H1 (cell line): ENCODE results near the gene ADAMTS6. TPM values are rescaled to one million over a fixed set of nuclear protein-coding genes. Genes with fewer than 3 reads are reported as not detected.

ENCODE experiments used
- ASH2L ChIP-seq: fragments of 200-600, 300-600 bp; sonication (generic); IDR thresholded peaks from one replicate; pipeline ENCODE4 v1.7.1; 2017; ENCODE audit warnings: low read length
- CBX8 ChIP-seq: fragments of 300-800, 300-1000 bp; sonication (generic); IDR thresholded peaks from 2 replicates; pipeline ENCODE4 v1.7.1; 2016; ENCODE audit warnings: low read depth, low read length, borderline replicate concordance
- CHD1 ChIP-seq: IDR thresholded peaks from 2 replicates; pipeline ENCODE4 v1.6.1; 2012; ENCODE audit warnings: low read depth, low read length, improper control_type of control experiment
- CTBP2 ChIP-seq: IDR thresholded peaks from 2 replicates; pipeline ENCODE4 v1.7.0; 2011; ENCODE audit warnings: borderline replicate concordance, mild to moderate bottlenecking, moderate library complexity, mixed read lengths, low read length; ENCODE audit not compliant: insufficient read depth, insufficient read length
- EGR1 ChIP-seq: IDR thresholded peaks from 2 replicates; pipeline ENCODE4 v1.6.1; 2011; ENCODE audit warnings: low read depth, low read length, borderline replicate concordance
- EP300 ChIP-seq, 2 experiments: IDR thresholded peaks; 1 replicate in 1 of 2; 2 replicates in 1 of 2; pipeline ENCODE4 v1.6.1; 2011 to 2012; ENCODE audit warnings: low read depth in 2 of 2, low read length in 2 of 2, mild to moderate bottlenecking in 2 of 2, borderline replicate concordance in 1 of 2, inconsistent platforms in 1 of 2, moderate library complexity in 1 of 2
- JUN ChIP-seq: IDR thresholded peaks from 2 replicates; pipeline ENCODE4 v1.6.1; 2011; ENCODE audit warnings: low read depth, mild to moderate bottlenecking, improper control_type of control experiment, low read length
- KDM1A ChIP-seq: fragments of 200-600, 300-600 bp; sonication (generic); IDR thresholded peaks from 2 replicates; pipeline ENCODE4 v1.7.1; 2016; ENCODE audit warnings: mild to moderate bottlenecking, low read length, borderline replicate concordance
- MAFK ChIP-seq: IDR thresholded peaks from 2 replicates; pipeline ENCODE4 v1.6.1; 2012; ENCODE audit warnings: low read depth, mild to moderate bottlenecking, improper control_type of control experiment, low read length
- PHF8 ChIP-seq: fragments of 200-600 bp; sonication (generic); conservative IDR thresholded peaks from 2 replicates; pipeline ENCODE4 v1.7.1; 2012; ENCODE audit warnings: low read depth, mild to moderate bottlenecking, inconsistent platforms, low read length, moderate library complexity
- POLR2AphosphoS5 ChIP-seq: IDR thresholded peaks from 2 replicates; pipeline ENCODE4 v1.6.1; 2011; ENCODE audit warnings: low read depth, low read length
- RAD21 ChIP-seq, 2 experiments: IDR thresholded peaks in 1 of 2; conservative IDR thresholded peaks in 1 of 2; 2 replicates each; pipeline ENCODE4 v1.6.1; 2011; ENCODE audit warnings: low read depth in 2 of 2, low read length in 2 of 2, improper control_type of control experiment in 1 of 2, inconsistent platforms in 1 of 2, mild to moderate bottlenecking in 1 of 2, moderate library complexity in 1 of 2
- RNF2 ChIP-seq: fragments of 200-900, 300-1000 bp; sonication (generic); IDR thresholded peaks from 2 replicates; pipeline ENCODE4 v1.7.1; 2016; ENCODE audit warnings: borderline replicate concordance, low read depth, mild to moderate bottlenecking, antibody characterized with exemption, low read length; ENCODE audit not compliant: poor library complexity, severe bottlenecking; ENCODE audit errors: missing control alignments
- SIN3A ChIP-seq, 2 experiments: IDR thresholded peaks in 1 of 2; conservative IDR thresholded peaks in 1 of 2; 2 replicates each; pipeline ENCODE4 v1.6.1; 2011 to 2012; ENCODE audit warnings: low read length in 2 of 2, improper control_type of control experiment in 1 of 2, low read depth in 1 of 2, mild to moderate bottlenecking in 1 of 2
- SP1 ChIP-seq: IDR thresholded peaks from 2 replicates; pipeline ENCODE4 v1.6.1; 2011; ENCODE audit warnings: low read depth, low read length
- SRF ChIP-seq: IDR thresholded peaks from 2 replicates; pipeline ENCODE4 v1.6.1; 2011; ENCODE audit warnings: mild to moderate bottlenecking, low read depth, low read length, moderate library complexity
- YY1 ChIP-seq: IDR thresholded peaks from 2 replicates; pipeline ENCODE4 v1.6.1; 2011; ENCODE audit warnings: low read depth, mild to moderate bottlenecking, low read length
- ZNF274 ChIP-seq: IDR thresholded peaks from 2 replicates; pipeline ENCODE4 v1.7.0; 2012; ENCODE audit warnings: low read length, borderline replicate concordance; ENCODE audit errors: extremely low read depth
- polyA plus RNA-seq, 7 experiments: library from polyadenylated mRNA; depleted of rRNA in 3 of 7; stranded (reverse) in 5 of 7; unstranded in 2 of 7; fragments of >200 nt in 5 of 7; fragments of 200-250 nt in 2 of 7; gene quantifications; 1 replicate in 5 of 7; 2 replicates in 1 of 7; 4 replicates in 1 of 7; pipeline versions ENCODE4 v1.2.1 to v1.2.3, GENCODE V29; 2011 to 2013; ENCODE audit warnings: missing spikeins in 2 of 7, mixed read lengths in 2 of 7
- total RNA-seq: library from RNA; stranded (reverse); fragmentation: NEBNext Ultra II Directional; extraction: Animal tissue kit (Norgen Biotek cat#: 25700); gene quantifications from 2 replicates; pipeline ENCODE4 v1.2.1, GENCODE V29; 2021
- TF ChIP-seq, protein P1 (sequence below), 3 experiments: IDR thresholded peaks; 1 replicate in 2 of 3; 2 replicates in 1 of 3; pipeline versions ENCODE4 v1.5.1 to v1.6.1; 2011; ENCODE audit warnings: low read length in 3 of 3, mild to moderate bottlenecking in 3 of 3, inconsistent platforms in 2 of 3, low read depth in 1 of 3, moderate library complexity in 1 of 3; ENCODE audit not compliant: insufficient read depth in 1 of 3; ENCODE audit errors: control extremely low read depth in 1 of 3
- TF ChIP-seq, protein P2 (sequence below): IDR thresholded peaks from 2 replicates; pipeline ENCODE4 v1.6.1; 2012; ENCODE audit warnings: inconsistent platforms

The ADAMTS6 gene
- total and polyA plus RNA-seq, 2 of the 8 experiments (the other 6 are each of a cell fraction or from before 2014, with no cell fraction given), result 0.74 to 2.4 TPM

DNA sequence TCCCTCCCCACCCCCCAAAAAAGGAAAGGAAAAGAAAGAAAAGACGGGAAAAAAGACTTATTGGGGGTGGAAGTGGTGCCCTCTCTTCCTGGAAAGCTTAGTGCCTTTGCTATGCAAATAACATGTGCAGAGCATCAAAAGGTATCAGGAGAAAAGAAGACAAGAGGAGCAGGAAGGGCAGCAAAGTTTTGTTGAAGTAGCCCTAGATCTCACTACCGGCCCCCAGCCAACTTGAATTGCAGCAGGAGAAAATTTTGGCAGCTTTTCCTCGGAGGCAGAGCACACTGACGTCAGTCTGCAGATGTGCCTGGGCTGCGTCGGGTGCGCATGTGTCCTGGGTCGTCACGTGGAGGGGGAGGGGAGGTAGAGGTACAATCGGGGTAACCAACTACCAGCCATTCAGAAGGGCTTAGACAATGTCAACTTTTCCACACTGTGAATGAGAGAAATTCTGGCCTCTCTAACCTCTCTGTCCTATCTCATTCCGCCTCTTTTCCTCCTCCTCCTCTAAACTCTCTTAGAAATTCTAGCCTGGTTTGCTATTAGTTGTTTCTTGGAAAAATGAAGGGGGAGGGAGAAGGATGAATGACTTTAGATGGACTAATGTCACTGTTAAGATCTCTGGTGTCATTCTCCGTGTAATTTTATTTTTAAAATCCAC, at the start of gene ADAMTS6 (continued):
- TF ChIP-seq SRF (no peak), EP300 (IDR thresholded peaks at IDR 0.05; ENCODE audit: borderline replicate concordance in 1 of 2, low read depth in 2 of 2, low read length in 2 of 2) (no peak), JUN (0 out of 2 replicates have a peak, but pooled peaks have one; percentile 47), ZNF274 (no peak), RAD21 (IDR thresholded peaks at IDR 0.05 in 1 of 2, conservative IDR thresholded peaks at IDR 0.05 in 1 of 2; ENCODE audit: low read depth in 2 of 2, low read length in 2 of 2) (peak in 1 of 2 experiments; percentile 10; a peak in 1 of 4 replicates), EGR1 (no peak), SP1 (peak; percentile 73; the same call in 1 of the 2 replicates), YY1 (no peak), CBX8 (no peak), ASH2L (peak; percentile 96), KDM1A (no peak), POLR2AphosphoS5 (peak; percentile 78), MAFK (no peak), CHD1 (no peak), CTBP2 (no peak), RNF2 (no peak), SIN3A (conservative IDR thresholded peaks at IDR 0.05 in 1 of 2, IDR thresholded peaks at IDR 0.05 in 1 of 2; ENCODE audit: low read depth in 1 of 2, low read length in 2 of 2) (no peak), PHF8 (no peak)
- TF ChIP-seq, protein P1, sequence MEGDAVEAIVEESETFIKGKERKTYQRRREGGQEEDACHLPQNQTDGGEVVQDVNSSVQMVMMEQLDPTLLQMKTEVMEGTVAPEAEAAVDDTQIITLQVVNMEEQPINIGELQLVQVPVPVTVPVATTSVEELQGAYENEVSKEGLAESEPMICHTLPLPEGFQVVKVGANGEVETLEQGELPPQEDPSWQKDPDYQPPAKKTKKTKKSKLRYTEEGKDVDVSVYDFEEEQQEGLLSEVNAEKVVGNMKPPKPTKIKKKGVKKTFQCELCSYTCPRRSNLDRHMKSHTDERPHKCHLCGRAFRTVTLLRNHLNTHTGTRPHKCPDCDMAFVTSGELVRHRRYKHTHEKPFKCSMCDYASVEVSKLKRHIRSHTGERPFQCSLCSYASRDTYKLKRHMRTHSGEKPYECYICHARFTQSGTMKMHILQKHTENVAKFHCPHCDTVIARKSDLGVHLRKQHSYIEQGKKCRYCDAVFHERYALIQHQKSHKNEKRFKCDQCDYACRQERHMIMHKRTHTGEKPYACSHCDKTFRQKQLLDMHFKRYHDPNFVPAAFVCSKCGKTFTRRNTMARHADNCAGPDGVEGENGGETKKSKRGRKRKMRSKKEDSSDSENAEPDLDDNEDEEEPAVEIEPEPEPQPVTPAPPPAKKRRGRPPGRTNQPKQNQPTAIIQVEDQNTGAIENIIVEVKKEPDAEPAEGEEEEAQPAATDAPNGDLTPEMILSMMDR (IDR thresholded peaks at IDR 0.05; ENCODE audit: control extremely low read depth in 1 of 3, insufficient read depth in 1 of 3, low read depth in 1 of 3, low read length in 3 of 3), result no peak
- TF ChIP-seq, protein P2, sequence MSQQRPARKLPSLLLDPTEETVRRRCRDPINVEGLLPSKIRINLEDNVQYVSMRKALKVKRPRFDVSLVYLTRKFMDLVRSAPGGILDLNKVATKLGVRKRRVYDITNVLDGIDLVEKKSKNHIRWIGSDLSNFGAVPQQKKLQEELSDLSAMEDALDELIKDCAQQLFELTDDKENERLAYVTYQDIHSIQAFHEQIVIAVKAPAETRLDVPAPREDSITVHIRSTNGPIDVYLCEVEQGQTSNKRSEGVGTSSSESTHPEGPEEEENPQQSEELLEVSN, result 0 out of 2 replicates have a peak, but pooled peaks have one; percentile 31
